ENCODE data around the gene SUV39H1. TPM values are rescaled to one million over a fixed set of nuclear protein-coding genes. Genes with fewer than 3 reads are reported as not detected.

Gene SUV39H1
- total RNA-seq, 2 experiments from 2014 or later = 30.3 to 33.2 TPM

DNA sequence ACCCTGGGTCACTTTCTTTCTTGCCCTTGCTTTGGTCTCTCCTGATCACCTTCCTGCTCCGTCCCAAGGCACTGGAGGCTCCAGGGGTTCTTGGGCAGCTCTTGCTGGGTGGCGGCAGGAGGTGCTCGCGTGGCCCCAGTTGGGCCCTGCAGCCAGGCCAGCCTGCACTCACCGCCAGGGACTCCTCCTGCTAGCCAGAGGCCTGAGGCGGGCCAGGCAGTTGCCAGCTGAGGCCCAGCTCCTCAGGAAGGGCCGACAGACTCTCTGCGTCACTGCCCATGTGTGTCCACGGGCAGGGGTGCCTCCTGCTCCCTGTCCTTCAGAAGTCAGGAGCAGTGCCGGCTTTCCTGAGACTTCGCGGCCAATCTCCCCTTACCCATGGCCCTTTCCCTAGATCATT, 9.3 kb downstream of the SUV39H1 start:
- POLR2A ChIA-PET = interaction anchor here (1.0 to 1.2 kb wide), 2 partner anchors 9 to 31 kb away, joined by 3 to 5 read pairs; partner anchors contain the start of gene SUV39H1
- Mint-ChIP-seq H3K9me3 (peaks cover 3% of the 10 kb centered on the region), H3K27ac (no peak overlapping the region), H3K27me3 (no peaks in the 10 kb centered on the region), H3K4me3 (no peak overlapping the region), H3K36me3 (ENCODE audit: low read depth) (peaks cover 66% of the 10 kb centered on the region), H3K4me1 (peaks cover 31% of the 10 kb centered on the region)
- no peak for DNase-seq
- CTCF ChIA-PET = no interaction called here

- Mint-ChIP-seq H3K4me1 (peaks cover 45% of the 10 kb centered on the region), H3K27me3 (no peaks in the 10 kb centered on the region), H3K27ac (no peak overlapping the region), H3K4me3 (no peak overlapping the region), H3K9me3 (peaks cover 18% of the 10 kb centered on the region), H3K36me3 (ENCODE audit: low read depth) (peaks cover 73% of the 10 kb centered on the region)
- CTCF ChIA-PET = no interaction called here
- DNase-seq = no peak
- POLR2A ChIA-PET = interaction anchor here (1.1 to 2.7 kb wide), 3 partner anchors 13 to 28 kb away, joined by 3 to 19 read pairs (median 3); partner anchors contain the start of gene SUV39H1
Measured at GRCh38 chrX:48709522-48710112, 13.1 kb downstream of the SUV39H1 start.

GRCh38 chrX:48711162-48711928, 14.8 kb downstream of the SUV39H1 start:
- peaks cover 76% of the 10 kb centered on the region for H3K36me3 Mint-ChIP-seq (ENCODE audit: low read depth)
- ChIA-PET POLR2A (interaction anchor here (0.8 to 2.7 kb wide), 8 partner anchors 10 to 90 kb away, joined by 3 to 19 read pairs (median 4); partner anchors contain the start of genes HDAC6, SUV39H1 and WAS), CTCF (interaction anchor here (0.6 kb wide), 1 partner anchor 228 kb away, joined by 4 read pairs; no protein-coding TSS in a partner anchor)
- H3K4me1 Mint-ChIP-seq = peaks cover 61% of the 10 kb centered on the region
- peak overlapping the region; percentile 74 for H3K4me3 Mint-ChIP-seq
- H3K27me3 Mint-ChIP-seq = no peaks in the 10 kb centered on the region
- H3K27ac Mint-ChIP-seq = peak overlapping the region; percentile 98
- no peak for DNase-seq
- peaks cover 29% of the 10 kb centered on the region for H3K9me3 Mint-ChIP-seq

- Mint-ChIP-seq H3K27me3 (no peaks in the 10 kb centered on the region), H3K27ac (peak overlapping the region; percentile 98), H3K36me3 (ENCODE audit: low read depth) (peaks cover 77% of the 10 kb centered on the region), H3K9me3 (peaks cover 34% of the 10 kb centered on the region), H3K4me1 (peaks cover 65% of the 10 kb centered on the region), H3K4me3 (peak overlapping the region; percentile 74)
- ChIA-PET CTCF (no interaction called here), POLR2A (interaction anchor here (0.8 to 2.7 kb wide), 7 partner anchors 14 to 89 kb away, joined by 3 to 19 read pairs (median 4); partner anchors contain the start of genes HDAC6, SUV39H1 and WAS)
- no peak for DNase-seq
Measured at GRCh38 chrX:48711929-48712505, 15.5 kb downstream of the SUV39H1 start.

DNA sequence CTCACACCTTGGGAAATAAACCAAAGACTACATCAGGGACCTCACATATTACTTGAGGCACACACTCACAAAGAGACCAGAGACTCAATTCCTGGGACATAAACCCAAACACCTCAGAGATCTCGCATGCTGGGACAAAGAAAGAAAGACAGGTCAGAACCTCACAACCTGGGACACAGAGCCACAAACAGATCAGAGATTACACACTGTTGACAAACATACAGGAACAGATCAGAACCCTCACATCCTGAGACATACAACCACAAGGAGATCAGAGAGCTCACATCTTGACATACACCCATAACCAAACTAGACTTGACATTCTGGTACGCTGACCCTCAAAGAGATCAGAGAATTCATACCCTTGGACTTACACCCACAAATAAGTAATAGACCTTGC, 17.3 kb downstream of the SUV39H1 start:
- Mint-ChIP-seq H3K4me3 (peak overlapping the region; percentile 74), H3K27me3 (no peaks in the 10 kb centered on the region), H3K36me3 (ENCODE audit: low read depth) (peaks cover 75% of the 10 kb centered on the region), H3K4me1 (peaks cover 71% of the 10 kb centered on the region), H3K9me3 (peaks cover 39% of the 10 kb centered on the region), H3K27ac (peak overlapping the region; percentile 98)
- DNase-seq = no peak
- ChIA-PET CTCF (interaction anchor here (1.2 to 1.4 kb wide), 2 partner anchors 15 to 205 kb away, joined by 3 to 4 read pairs; no protein-coding TSS in a partner anchor), POLR2A (interaction anchor here (1.0 to 4.5 kb wide), 10 partner anchors 15 to 559 kb away, joined by 3 to 47 read pairs (median 7); partner anchors contain the start of genes HDAC6 and SUV39H1)

DNA sequence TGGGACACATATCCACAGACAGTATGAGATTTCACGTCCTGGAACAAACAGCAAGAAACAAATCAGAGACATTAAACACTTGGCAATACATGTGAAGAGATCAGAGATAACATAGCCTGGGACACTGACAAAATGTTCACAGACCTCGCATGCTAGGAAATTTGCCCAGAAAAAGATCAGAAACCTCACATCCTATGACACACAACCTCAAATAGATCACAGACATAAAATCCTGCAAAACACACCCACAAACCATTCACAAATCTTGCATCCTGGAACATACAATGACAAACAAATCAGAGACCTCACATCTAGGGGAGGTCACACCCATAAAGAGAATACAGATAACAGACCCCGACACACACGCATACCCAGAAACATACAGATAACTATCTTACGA, 18.0 kb downstream of the SUV39H1 start:
- Mint-ChIP-seq H3K36me3 (ENCODE audit: low read depth) (peaks cover 73% of the 10 kb centered on the region), H3K9me3 (peaks cover 43% of the 10 kb centered on the region), H3K4me1 (peaks cover 74% of the 10 kb centered on the region), H3K4me3 (peak overlapping the region; percentile 74), H3K27ac (peak overlapping the region; percentile 98), H3K27me3 (no peaks in the 10 kb centered on the region)
- no peak for DNase-seq
- ChIA-PET POLR2A (interaction anchor here (1.0 to 4.5 kb wide), 7 partner anchors 14 to 558 kb away, joined by 4 to 47 read pairs (median 12); partner anchors contain the start of genes HDAC6 and SUV39H1), CTCF (interaction anchor here (1.2 kb wide), 1 partner anchor 205 kb away, joined by 4 read pairs; no protein-coding TSS in a partner anchor)

GRCh38 chrX:48715072-48715471, 18.5 kb downstream of the SUV39H1 start:
- Mint-ChIP-seq H3K9me3 (peaks cover 43% of the 10 kb centered on the region), H3K4me3 (peak overlapping the region; percentile 74), H3K36me3 (ENCODE audit: low read depth) (peaks cover 71% of the 10 kb centered on the region), H3K27ac (peak overlapping the region; percentile 98), H3K4me1 (peaks cover 74% of the 10 kb centered on the region), H3K27me3 (no peaks in the 10 kb centered on the region)
- ChIA-PET POLR2A (interaction anchor here (2.7 to 4.5 kb wide), 2 partner anchors 18 to 22 kb away, joined by 23 to 47 read pairs; partner anchors contain the start of gene SUV39H1), CTCF (no interaction called here)
- no peak for DNase-seq

DNA sequence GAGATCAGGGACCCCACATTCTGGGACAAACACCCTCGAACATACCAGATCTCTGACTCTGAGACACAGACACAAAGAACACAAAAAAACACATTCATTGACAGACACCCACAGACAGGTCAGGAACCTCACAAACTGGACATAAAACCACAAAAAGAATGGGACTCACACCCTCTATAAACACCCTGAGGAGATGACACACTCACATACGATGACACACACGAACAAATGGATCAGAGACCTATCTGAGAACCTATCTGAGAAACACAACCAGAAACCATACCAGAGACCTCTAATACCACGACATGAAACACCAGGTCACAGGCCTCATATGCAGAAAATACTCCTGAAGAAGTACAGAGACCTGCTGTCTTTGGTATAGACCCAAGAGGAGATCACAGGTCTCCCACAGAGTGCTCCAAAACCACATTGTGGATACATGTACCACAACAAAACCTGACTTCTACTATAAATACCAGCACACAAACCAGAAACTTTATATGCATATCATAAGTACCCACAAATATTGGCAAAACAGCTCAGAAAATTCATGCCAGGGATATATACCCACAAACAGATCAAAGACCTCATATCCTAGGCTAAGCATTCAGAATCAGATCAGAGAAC, 19.5 kb downstream of the SUV39H1 start:
- peaks cover 67% of the 10 kb centered on the region for H3K4me1 Mint-ChIP-seq
- H3K27me3 Mint-ChIP-seq = no peaks in the 10 kb centered on the region
- H3K36me3 Mint-ChIP-seq (ENCODE audit: low read depth) = peaks cover 62% of the 10 kb centered on the region
- peak overlapping the region; percentile 98 for H3K27ac Mint-ChIP-seq
- no peak for DNase-seq
- CTCF ChIA-PET = no interaction called here
- POLR2A ChIA-PET = interaction anchor here (1.9 to 4.5 kb wide), 2 partner anchors 11 to 21 kb away, joined by 5 to 47 read pairs; no protein-coding TSS in a partner anchor
- H3K9me3 Mint-ChIP-seq = peaks cover 38% of the 10 kb centered on the region
- H3K4me3 Mint-ChIP-seq = no peak overlapping the region

- peaks cover 29% of the 10 kb centered on the region for H3K4me1 Mint-ChIP-seq
- CTCF ChIA-PET = no interaction called here
- H3K9me3 Mint-ChIP-seq = peaks cover 23% of the 10 kb centered on the region
- DNase-seq = no peak
- POLR2A ChIA-PET = interaction anchor here (2.8 kb wide), 1 partner anchor 17 kb away, joined by 17 read pairs; no protein-coding TSS in a partner anchor
- no peak overlapping the region for H3K4me3 Mint-ChIP-seq
- no peak overlapping the region for H3K27ac Mint-ChIP-seq
- no peaks in the 10 kb centered on the region for H3K27me3 Mint-ChIP-seq
- H3K36me3 Mint-ChIP-seq (ENCODE audit: low read depth) = peaks cover 32% of the 10 kb centered on the region
Measured at GRCh38 chrX:48719958-48720357, 23.4 kb downstream of the SUV39H1 start.

DNA sequence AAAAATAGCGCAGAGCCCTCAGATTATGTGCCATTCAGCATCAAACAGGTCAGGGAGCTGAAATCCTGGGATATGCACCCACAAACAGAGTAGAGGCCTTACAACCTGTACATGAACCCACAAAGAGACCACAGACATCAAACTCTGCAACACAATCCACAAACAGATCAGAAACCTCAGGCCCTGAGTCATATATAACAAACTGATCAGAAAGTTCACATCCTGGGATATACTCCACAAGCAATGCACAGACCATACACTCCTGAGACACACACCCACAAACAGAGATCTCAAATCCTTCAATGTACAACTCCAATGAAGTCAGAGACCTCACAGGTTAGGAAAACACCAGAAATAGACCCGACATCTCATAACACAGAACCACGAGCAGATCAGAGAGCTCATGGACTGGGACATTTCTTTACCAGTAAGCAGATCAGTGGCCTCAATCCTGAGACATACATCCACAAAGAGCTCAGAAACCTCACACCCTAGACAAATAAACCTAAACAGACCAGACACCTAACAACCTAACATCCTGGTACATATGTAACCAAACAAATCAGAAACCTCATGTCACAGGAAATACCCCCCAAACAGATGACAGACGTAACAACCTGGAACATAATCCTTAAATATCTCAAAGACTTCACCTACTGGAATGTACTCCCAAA, 24.2 kb downstream of the SUV39H1 start:
- H3K4me1 Mint-ChIP-seq = peaks cover 24% of the 10 kb centered on the region
- H3K27ac Mint-ChIP-seq = no peak overlapping the region
- no peaks in the 10 kb centered on the region for H3K27me3 Mint-ChIP-seq
- ChIA-PET CTCF (no interaction called here), POLR2A (interaction anchor here (0.9 to 2.8 kb wide), 4 partner anchors 10 to 81 kb away, joined by 3 to 17 read pairs (median 4); partner anchors contain the start of gene HDAC6)
- H3K36me3 Mint-ChIP-seq (ENCODE audit: low read depth) = peaks cover 31% of the 10 kb centered on the region
- DNase-seq = no peak
- H3K9me3 Mint-ChIP-seq = peaks cover 23% of the 10 kb centered on the region
- no peak overlapping the region for H3K4me3 Mint-ChIP-seq

- Mint-ChIP-seq H3K27me3 (no peaks in the 10 kb centered on the region), H3K4me1 (peaks cover 21% of the 10 kb centered on the region), H3K9me3 (peaks cover 16% of the 10 kb centered on the region), H3K36me3 (ENCODE audit: low read depth) (peaks cover 31% of the 10 kb centered on the region), H3K4me3 (no peak overlapping the region), H3K27ac (no peak overlapping the region)
- ChIA-PET CTCF (no interaction called here), POLR2A (no interaction called here)
- DNase-seq = no peak
Measured at GRCh38 chrX:48721916-48722315, 25.4 kb downstream of the SUV39H1 start.

DNA sequence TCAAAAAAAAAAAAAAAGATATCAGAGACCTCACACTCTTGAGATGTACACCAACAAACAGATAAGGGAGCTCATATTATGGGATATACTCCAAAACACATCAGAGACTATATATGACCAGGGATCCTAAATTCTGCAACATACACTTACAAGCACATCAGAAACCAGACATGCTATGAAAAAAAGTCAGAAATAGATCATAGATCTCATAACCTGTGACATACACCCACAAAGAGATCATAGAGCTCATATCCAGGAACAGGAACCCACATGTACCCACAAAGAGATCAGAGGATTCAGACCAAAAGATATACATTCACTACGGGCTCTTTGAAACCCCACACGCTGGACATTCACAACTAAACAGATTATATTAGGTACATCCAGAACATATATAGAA, 30.1 kb downstream of the SUV39H1 start:
- H3K4me3 Mint-ChIP-seq = no peak overlapping the region
- peaks cover 34% of the 10 kb centered on the region for H3K36me3 Mint-ChIP-seq (ENCODE audit: low read depth)
- CTCF ChIA-PET = no interaction called here
- DNase-seq = no peak
- no peak overlapping the region for H3K27ac Mint-ChIP-seq
- H3K4me1 Mint-ChIP-seq = peaks cover 20% of the 10 kb centered on the region
- H3K9me3 Mint-ChIP-seq = peaks cover 25% of the 10 kb centered on the region
- no peaks in the 10 kb centered on the region for H3K27me3 Mint-ChIP-seq
- POLR2A ChIA-PET = interaction anchor here (1.2 kb wide), 1 partner anchor 10 kb away, joined by 5 read pairs; no protein-coding TSS in a partner anchor
